Large intestine (tissue), 3 donors: ENCODE measurements around the gene NPAS1. TPM values are rescaled to one million over a fixed set of nuclear protein-coding genes. Genes with fewer than 3 reads are reported as not detected.
"Not testable (repeated sequence)": the region's sequence is repeated elsewhere in the genome, so short reads cannot be mapped to it uniquely, and the experiment has no call there.

Source experiments
- DNase-seq, 2 donors: peaks; one replicate each; pipeline versions ENCODE4 v3.0.0 to v3.0.0-alpha.2; 2013
- H3K27ac ChIP-seq: one replicate; pipeline ENCODE4 v1.5.1; 2013; ENCODE audit warnings: low read length
- H3K27me3 ChIP-seq: 2 replicates; pipeline ENCODE4 v1.6.1; 2013; ENCODE audit warnings: low read length; ENCODE audit not compliant: control insufficient read depth, insufficient read depth
- H3K36me3 ChIP-seq: 2 replicates; pipeline ENCODE4 v1.6.1; 2013; ENCODE audit warnings: low read length; ENCODE audit not compliant: control insufficient read depth, insufficient read depth
- H3K4me1 ChIP-seq: one replicate; pipeline ENCODE4 v1.6.1; 2013; ENCODE audit warnings: low read length; ENCODE audit not compliant: control insufficient read depth, insufficient read depth
- H3K4me3 ChIP-seq: one replicate; pipeline ENCODE4 v1.5.1; 2013; ENCODE audit warnings: low read length
- H3K9me3 ChIP-seq: one replicate; pipeline ENCODE4 v1.6.1; 2013; ENCODE audit warnings: mild to moderate bottlenecking, low read depth, low read length, moderate library complexity; ENCODE audit not compliant: control insufficient read depth
- WGBS: methylation state at CpG from one replicate; pipeline ENCODE4 v1.1.5; 2013; ENCODE audit warnings: low lambda C conversion rate; ENCODE audit not compliant: insufficient coverage; 5-methylcytosine and 5-hydroxymethylcytosine counted together
- polyA plus RNA-seq: library from polyadenylated mRNA; unstranded; fragments of 120-200 nt; gene quantifications from one replicate; pipeline ENCODE4 v1.2.1, GENCODE V29; 2013

Gene NPAS1
- polyA plus RNA-seq, 1 donor: 0.49 TPM

DNA sequence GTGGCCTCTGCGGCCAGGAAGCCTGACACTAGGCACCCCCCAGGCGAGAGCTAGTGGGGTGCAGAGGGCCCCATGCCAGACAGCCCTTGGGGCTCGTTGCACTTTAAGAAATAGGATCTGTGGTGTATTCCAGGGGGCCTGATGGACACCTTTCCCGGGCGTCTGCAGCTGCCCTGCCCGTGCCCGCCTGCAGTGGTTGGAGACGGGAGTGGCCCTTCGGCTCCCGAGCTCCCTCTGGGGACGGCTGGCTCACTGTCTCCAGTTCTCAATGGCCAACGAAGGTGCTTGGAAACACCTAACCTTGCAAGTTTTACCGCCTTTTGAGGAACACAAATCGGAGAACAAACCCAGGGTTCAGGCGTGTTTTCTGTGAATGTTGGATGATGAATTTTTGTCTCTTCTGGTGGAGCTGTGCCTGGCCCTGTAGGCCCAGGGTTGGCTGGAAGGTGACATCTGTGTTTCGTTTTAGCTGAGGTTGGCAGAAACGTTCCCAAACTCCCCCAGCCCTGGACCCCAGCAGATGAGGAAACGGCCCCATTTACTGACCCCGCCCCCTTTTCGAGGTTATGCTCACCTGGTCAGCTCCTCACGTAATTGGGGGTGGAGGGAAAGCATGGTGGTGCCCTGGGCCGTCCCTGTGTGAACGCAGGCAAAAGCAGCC, 17.4 kb upstream of the NPAS1 start:
- Histone ChIP-seq H3K4me1 (no peaks in the 10 kb centered on the region), H3K27me3 (peaks cover 19% of the 10 kb centered on the region), H3K36me3 (peaks cover 47% of the 10 kb centered on the region), H3K4me3 (no peak overlapping the region), H3K27ac (no peak overlapping the region), H3K9me3 (peaks cover 3% of the 10 kb centered on the region)
- no CpG with 5 or more reads among the region's 23 CpGs for WGBS
- DNase-seq: no peak

DNA sequence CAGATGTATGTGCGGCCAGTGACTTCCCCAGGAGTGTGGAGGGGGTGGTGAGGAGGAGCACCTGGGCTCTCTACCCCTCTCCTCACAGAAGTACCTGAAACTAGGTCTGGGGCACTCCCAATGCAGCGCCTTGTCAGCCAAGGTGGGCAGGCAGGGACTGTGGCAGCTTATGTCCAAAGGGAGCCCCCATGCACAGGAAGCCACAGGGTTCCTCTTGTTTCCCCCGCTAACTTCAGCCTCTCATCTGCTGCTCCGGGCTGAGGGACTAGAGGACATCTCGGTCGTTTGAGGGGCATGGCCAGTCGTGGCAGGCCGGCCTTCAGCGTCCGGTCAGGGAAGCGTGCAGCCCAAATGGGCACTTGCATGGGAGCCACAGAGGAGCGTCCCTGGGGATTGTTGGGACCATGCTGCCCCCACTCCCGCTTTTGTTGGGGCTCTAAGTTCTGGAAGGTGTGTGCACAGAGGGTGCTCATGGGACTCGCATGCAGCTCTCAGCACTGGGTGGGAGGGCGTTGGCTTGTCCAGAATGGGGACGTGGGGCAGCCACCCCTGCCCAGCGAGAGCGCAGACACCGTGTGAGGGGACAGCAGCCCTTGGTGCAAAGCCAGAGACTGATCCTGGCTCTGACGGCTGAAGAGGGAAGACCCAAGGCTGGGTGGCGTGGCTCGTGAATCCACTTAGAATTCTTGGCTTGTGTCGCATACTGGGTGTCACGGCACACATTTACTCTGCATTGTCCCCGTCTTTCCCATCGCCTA, 16.6 kb upstream of the NPAS1 start:
- peaks cover 19% of the 10 kb centered on the region for H3K27me3 ChIP-seq
- peaks cover 41% of the 10 kb centered on the region for H3K36me3 ChIP-seq
- no peaks in the 10 kb centered on the region for H3K4me1 ChIP-seq
- no CpG with 5 or more reads among the region's 26 CpGs for WGBS
- H3K9me3 ChIP-seq: peaks cover 3% of the 10 kb centered on the region
- H3K4me3 ChIP-seq: no peak overlapping the region
- no peak for DNase-seq
- H3K27ac ChIP-seq: no peak overlapping the region

DNA sequence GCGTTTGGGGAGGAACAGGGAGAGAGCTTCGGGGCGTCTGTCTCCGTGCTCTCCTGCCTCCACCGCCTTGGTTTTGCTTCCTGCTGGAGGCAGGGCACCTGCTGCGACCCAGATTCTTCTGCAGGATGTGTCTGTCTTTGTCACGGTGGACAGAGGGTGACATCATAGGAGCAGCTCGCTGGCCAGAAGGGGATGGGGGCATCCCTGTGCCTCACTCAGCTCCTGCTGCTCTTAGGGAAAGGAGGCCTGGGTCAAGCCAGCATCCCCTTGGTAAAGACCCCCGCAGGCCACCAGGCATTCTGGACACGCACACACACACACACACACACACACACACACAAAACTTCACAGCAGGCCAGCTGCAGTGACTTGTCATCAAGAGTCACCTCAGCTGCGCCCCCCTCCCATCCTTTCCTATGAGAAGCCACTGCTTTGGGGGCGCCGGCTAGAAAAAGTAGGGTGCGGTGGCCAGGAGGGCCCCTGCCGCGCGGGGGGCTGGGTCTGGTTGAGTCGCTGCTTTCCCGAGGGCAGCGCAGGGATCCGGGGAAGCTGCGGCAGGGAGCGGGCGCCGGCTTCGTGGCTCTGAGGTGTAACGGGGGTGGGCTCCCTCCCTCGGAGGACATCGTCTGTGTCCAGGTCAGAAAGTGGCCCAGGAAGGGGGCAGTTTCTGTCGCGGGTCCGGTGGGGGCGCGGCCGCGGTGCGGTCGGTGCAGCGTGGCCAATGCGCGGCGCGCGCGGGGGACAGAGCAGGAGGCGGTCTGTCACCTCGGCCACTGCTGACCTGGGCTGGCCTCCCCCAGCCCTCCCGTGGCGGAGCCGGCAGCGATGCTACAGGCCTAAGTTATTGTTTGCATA, 15.8 kb upstream of the NPAS1 start:
- H3K4me3 ChIP-seq: no peak overlapping the region
- DNase-seq: no peak
- H3K9me3 ChIP-seq: peaks cover 3% of the 10 kb centered on the region
- H3K27me3 ChIP-seq: peaks cover 19% of the 10 kb centered on the region
- no peak overlapping the region for H3K27ac ChIP-seq
- H3K36me3 ChIP-seq: peaks cover 33% of the 10 kb centered on the region
- no CpG with 5 or more reads among the region's 51 CpGs for WGBS
- no peaks in the 10 kb centered on the region for H3K4me1 ChIP-seq

DNA sequence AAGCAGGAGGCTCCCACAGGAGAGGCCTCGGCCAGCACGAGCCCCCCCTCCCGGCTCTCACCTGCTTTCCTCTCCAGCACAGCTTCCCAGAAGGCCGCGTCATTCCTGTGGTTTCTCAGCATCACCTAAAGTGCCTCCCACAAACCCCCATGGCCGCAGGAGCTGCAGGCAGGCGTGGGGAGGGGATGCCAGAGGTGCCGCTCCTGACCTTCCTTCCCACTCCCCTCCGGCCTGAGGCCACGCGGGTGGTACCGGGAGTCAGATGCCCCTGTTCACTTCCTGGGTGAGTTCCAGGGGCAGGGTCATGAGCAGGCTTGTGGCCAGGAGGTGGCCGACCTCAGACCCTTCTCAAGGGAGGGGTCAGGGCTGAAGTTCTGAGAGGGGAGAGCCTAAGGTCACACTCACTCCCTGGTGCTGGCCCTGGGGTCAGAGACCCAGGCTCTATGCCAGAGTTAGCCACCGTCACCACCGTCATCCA, 14.4 kb upstream of the NPAS1 start:
- Histone ChIP-seq H3K36me3 (peaks cover 19% of the 10 kb centered on the region), H3K4me3 (no peak overlapping the region), H3K27me3 (peaks cover 19% of the 10 kb centered on the region), H3K4me1 (no peaks in the 10 kb centered on the region), H3K27ac (no peak overlapping the region), H3K9me3 (peaks cover 3% of the 10 kb centered on the region)
- WGBS: no CpG with 5 or more reads among the region's 15 CpGs
- no peak for DNase-seq

DNA sequence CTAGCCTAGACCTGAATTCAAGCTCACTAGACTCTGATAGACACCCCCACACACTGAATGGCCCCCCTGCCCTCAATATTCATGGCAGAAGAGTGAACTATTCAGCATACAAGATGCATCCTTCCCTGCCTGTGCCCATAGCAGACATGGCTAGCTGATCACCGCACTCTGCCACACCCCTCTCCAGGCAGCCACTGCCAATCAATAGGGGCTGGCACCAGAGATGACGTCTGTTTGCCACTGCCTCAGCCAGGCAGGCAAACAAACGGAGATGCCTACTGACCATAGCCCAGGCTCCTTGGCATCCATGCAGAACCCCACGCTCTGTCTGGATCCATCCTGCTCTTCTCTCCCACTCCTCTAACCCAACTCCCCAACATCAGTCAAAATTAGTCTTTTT, 13.8 kb upstream of the NPAS1 start:
- Histone ChIP-seq H3K4me3 (no peak overlapping the region), H3K27ac (no peak overlapping the region), H3K4me1 (no peaks in the 10 kb centered on the region), H3K27me3 (peaks cover 19% of the 10 kb centered on the region), H3K9me3 (peaks cover 3% of the 10 kb centered on the region), H3K36me3 (peaks cover 12% of the 10 kb centered on the region)
- DNase-seq: no peak
- no CpG with 5 or more reads among the region's 4 CpGs for WGBS

DNA sequence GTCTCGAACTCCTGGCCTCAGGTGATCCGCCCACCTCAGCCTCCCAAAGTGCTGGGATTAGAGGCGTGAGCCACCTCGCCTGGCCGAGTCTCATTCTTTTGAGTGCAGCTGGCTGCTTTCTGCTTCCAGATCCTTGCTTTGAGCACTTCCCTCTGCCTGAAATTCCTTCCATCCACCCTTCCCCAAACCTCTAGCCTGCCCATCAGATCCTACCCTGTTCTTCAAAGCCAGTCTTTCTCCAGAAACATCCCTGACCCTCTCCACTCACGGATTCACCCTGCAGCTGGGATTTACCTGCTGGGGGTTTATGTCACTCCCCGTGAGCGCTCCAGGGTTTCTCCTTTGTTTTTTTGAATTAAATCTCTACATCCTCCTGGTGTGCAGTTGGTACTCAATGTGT, 13.1 kb upstream of the NPAS1 start:
- no peak for DNase-seq
- peaks cover 3% of the 10 kb centered on the region for H3K9me3 ChIP-seq
- WGBS: no CpG with 5 or more reads among the region's 8 CpGs

DNA sequence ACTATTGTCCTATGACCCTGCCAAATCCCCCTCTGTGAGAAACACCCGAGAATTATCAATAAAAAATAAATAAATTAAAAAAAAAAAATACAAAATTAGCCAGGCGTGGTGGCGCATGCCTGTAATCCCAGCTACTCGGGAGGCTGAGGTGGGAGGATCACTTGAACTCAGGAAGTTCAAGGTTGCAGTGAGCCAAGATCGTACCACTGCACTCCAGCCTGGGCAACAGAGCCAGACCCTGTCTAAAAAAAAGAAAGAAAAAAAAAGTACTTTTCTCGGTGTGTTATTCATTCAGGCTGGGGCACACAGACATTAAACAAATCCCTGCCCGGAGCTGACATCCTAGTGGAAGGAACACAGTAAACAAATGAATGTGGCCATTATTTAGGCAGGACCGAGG, 9.1 kb upstream of the NPAS1 start:
- H3K4me3 ChIP-seq, H3K4me1 ChIP-seq, H3K36me3 ChIP-seq, DNase-seq, H3K9me3 ChIP-seq, H3K27ac ChIP-seq, H3K27me3 ChIP-seq: not testable (repeated sequence)
- WGBS: no CpG with 5 or more reads among the region's 8 CpGs

More for the DNA sequence above, 13.1 kb upstream of the NPAS1 start:
- no peaks in the 10 kb centered on the region for H3K4me1 ChIP-seq
- no peak overlapping the region for H3K27ac ChIP-seq
- peaks cover 6% of the 10 kb centered on the region for H3K36me3 ChIP-seq
- H3K27me3 ChIP-seq: peaks cover 19% of the 10 kb centered on the region
- H3K4me3 ChIP-seq: no peak overlapping the region

DNA sequence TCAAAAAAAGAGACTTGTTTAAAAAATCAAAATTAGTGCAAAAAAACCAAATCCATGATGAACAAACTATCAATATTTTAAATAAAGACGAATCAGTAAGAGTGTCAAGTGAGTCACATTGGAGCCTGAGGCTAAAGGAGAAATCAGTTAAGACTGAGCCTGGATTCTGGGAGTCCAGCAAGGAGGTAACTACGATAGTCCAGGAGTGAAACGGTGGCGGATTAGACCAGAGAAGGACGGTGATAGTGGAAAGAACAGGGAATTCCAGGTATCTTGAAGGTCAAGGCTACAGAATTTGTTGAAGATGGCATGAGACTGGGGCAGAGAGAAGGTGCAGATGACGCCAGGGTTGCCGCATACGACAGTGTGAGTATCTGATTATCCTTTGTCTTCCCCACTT, 7.0 kb upstream of the NPAS1 start:
- Histone ChIP-seq H3K9me3 (peaks cover 4% of the 10 kb centered on the region), H3K36me3 (no peaks in the 10 kb centered on the region)

DNA sequence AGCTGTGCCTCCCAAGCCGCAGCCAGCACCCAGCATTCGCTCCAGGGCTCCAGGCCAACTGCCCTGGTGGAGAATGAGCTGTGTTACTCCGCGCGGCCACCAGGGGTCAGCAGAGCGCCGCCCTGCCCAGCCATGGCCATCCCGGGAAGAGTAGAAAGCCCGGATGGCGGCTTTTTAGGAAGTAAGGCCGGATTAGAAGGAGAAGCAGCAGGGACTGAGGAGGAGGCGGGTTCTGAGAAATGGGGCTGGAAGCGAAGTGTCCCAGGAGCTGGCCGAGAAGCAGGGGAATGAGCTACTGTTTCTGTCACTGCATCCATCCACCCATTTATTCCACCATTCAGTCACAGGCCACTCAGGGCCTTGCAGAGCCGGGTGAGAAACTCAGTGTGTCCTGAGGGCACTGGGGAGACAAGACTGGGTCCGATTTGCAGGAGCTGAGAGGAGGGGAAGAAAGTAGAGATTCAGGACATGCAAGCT, 6.6 kb upstream of the NPAS1 start:
- H3K4me1 ChIP-seq: no peaks in the 10 kb centered on the region
- no peak overlapping the region for H3K27ac ChIP-seq
- DNase-seq: peak in 1 of 2 donors; percentile 63
- no peak overlapping the region for H3K4me3 ChIP-seq
- H3K9me3 ChIP-seq: peaks cover 4% of the 10 kb centered on the region
- H3K36me3 ChIP-seq: no peaks in the 10 kb centered on the region
- H3K27me3 ChIP-seq: peaks cover 4% of the 10 kb centered on the region
- WGBS: no CpG with 5 or more reads among the region's 16 CpGs

More for the DNA sequence above, 7.0 kb upstream of the NPAS1 start:
- Histone ChIP-seq H3K27ac (no peak overlapping the region), H3K27me3 (peaks cover 2% of the 10 kb centered on the region), H3K4me3 (no peak overlapping the region), H3K4me1 (no peaks in the 10 kb centered on the region)
- 100% methylated on average over 1 of the region's 8 CpGs for WGBS
- DNase-seq: no peak

DNA sequence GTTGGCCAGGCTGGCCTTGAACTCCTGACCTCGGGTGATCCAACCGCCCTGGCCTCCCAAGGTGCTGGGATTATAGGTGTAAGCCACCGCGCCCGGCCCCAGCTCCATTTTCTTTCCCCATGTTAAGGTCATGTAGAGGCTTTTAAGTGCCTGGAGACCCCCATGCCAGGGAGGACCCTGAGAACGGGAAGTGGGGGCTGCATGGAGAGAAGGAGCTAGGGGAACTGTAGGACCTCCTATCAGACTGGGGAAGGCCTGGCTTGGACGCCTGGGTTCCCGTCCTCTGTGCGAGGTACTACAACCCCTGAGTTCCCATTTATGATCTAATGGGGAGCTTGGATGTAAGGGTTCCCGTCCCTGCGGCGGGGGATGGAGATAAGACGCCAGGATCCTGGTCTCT, 714 bp upstream of the NPAS1 start:
- H3K9me3 ChIP-seq: peaks cover 7% of the 10 kb centered on the region
- H3K27ac ChIP-seq: no peak overlapping the region
- H3K27me3 ChIP-seq: peaks cover 58% of the 10 kb centered on the region
- no peak overlapping the region for H3K4me3 ChIP-seq
- peaks cover 14% of the 10 kb centered on the region for H3K4me1 ChIP-seq
- WGBS: no CpG with 5 or more reads among the region's 13 CpGs
- no peak for DNase-seq
- H3K36me3 ChIP-seq: no peaks in the 10 kb centered on the region
